ENCODE measurements around the gene CA12.

Gene CA12

DNA sequence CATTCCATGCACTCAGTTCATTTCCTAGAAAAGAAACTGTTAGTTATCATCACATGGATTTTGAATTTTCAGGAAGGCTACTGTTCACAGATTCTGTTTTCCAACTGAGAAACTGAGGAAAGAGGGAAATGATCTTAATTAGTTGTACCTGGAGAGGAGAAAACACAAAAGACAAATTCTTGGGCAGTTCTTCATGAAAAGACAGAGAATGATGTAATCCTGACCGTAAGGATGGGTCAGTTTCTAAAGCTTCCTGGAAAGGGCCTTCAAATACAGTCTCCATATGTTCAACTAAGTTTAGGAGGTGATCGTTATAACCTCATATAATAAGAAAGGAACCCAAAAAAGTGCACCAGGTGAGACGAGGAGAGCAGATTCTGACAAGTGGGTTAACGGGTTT is 44.6 kb downstream of the CA12 start:
- Histone ChIP-seq H3K79me1 (replicated peaks; ENCODE audit: low read length, poor library complexity, severe bottlenecking) (no peaks in the 10 kb centered on the region), H3K9ac (ENCODE audit: low read length) (no peak overlapping the region), H2BK120ac (ENCODE audit: low read depth, low read length) (no peak overlapping the region), H2BK5ac (ENCODE audit: low read depth, low read length, poor library complexity, severe bottlenecking) (no peak overlapping the region), H2AK5ac (ENCODE audit: low read length, severe bottlenecking) (no peak overlapping the region), H3K18ac (ENCODE audit: low read depth in 1 of 2, low read length in 2 of 2) (no peak overlapping the region), H4K8ac (ENCODE audit: low read length) (no peak overlapping the region), H3K4ac (ENCODE audit: low read depth in 1 of 2, low read length in 2 of 2) (no peak overlapping the region), H3K36me3 (ENCODE audit: control insufficient read depth in 1 of 2, insufficient read depth in 2 of 2, low read depth in 1 of 2, low read length in 2 of 2) (peaks cover 12 to 93% of the 10 kb centered on the region in 2 experiments), H3K4me3 (ENCODE audit: insufficient read depth in 1 of 2, low read depth in 1 of 2, low read length in 2 of 2) (no peak overlapping the region), H3K4me2 (ENCODE audit: low read length, poor library complexity, severe bottlenecking) (no peak overlapping the region), H3K27ac (ENCODE audit: low read length, poor library complexity, severe bottlenecking) (no peak overlapping the region), H3K9me3 (ENCODE audit: control insufficient read depth, low read length) (no peaks in the 10 kb centered on the region), H2BK12ac (ENCODE audit: low read length in 2 of 2) (no peak overlapping the region), H2BK15ac (ENCODE audit: low read depth, poor library complexity, severe bottlenecking) (no peak overlapping the region), H2AFZ (ENCODE audit: low read depth, low read length) (no peak overlapping the region), H3K27me3 (ENCODE audit: control insufficient read depth in 1 of 2, insufficient read depth in 1 of 2, low read length in 2 of 2) (no peaks in the 10 kb centered on the region), H3K14ac (ENCODE audit: low read length in 2 of 2) (no peak overlapping the region), H3K23ac (ENCODE audit: low read length in 2 of 2) (no peak overlapping the region), H4K91ac (ENCODE audit: low read length) (no peak overlapping the region), H3K4me1 (ENCODE audit: control insufficient read depth, insufficient read depth, low read depth, low read length) (peaks cover 30% of the 10 kb centered on the region)
- WGBS, result 88% methylated on average over 4 of the region's 4 CpGs
- no peak for DNase-seq

DNA sequence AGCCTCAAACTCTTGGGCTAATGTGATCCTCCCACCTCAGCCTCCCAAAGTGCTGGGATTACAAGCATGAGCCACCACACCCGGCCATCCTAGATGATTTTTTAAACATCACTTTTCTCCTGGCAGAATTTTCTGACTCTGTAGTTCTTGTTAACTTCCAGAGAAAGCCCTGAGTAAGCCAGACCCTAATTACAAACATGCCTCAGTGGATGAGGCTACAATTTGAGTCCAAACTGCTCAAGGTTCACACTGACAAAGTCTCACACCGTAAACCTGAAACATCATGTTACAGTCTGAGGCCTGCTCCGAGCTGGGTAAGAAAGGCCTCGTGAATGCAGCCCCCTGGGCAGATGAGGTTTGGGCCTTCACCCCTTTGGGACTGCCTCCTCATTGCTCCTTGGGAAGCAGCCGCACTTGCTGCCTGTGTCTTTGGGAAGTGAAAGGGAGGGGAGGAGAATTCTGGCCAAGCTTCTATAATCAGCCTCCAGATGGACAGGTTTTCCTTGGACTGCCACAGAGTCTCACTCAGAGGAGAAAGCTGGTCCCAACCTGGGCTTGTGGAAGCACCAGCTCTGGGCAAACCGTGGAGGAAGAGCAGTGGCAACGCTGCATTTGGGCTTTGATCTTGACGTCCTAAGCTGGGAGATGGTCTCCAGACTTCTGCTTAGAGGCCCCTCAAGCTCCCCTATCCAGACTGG is 46.0 kb downstream of the CA12 start:
- Histone ChIP-seq H3K27ac (ENCODE audit: low read length, poor library complexity, severe bottlenecking) (no peak overlapping the region), H4K91ac (ENCODE audit: low read length) (no peak overlapping the region), H2BK15ac (ENCODE audit: low read depth, poor library complexity, severe bottlenecking) (no peak overlapping the region), H3K18ac (ENCODE audit: low read depth in 1 of 2, low read length in 2 of 2) (no peak overlapping the region), H3K4me1 (ENCODE audit: control insufficient read depth, insufficient read depth, low read depth, low read length) (peaks cover 24% of the 10 kb centered on the region), H2BK120ac (ENCODE audit: low read depth, low read length) (no peak overlapping the region), H3K27me3 (ENCODE audit: control insufficient read depth in 1 of 2, insufficient read depth in 1 of 2, low read length in 2 of 2) (no peaks in the 10 kb centered on the region), H3K79me1 (replicated peaks; ENCODE audit: low read length, poor library complexity, severe bottlenecking) (no peaks in the 10 kb centered on the region), H3K9ac (ENCODE audit: low read length) (peak overlapping the region; percentile 57), H2AK5ac (ENCODE audit: low read length, severe bottlenecking) (peak overlapping the region; percentile 71), H3K36me3 (ENCODE audit: control insufficient read depth in 1 of 2, insufficient read depth in 2 of 2, low read depth in 1 of 2, low read length in 2 of 2) (peaks cover 12 to 93% of the 10 kb centered on the region in 2 experiments), H3K14ac (ENCODE audit: low read length in 2 of 2) (no peak overlapping the region), H3K4me3 (ENCODE audit: insufficient read depth in 1 of 2, low read depth in 1 of 2, low read length in 2 of 2) (no peak overlapping the region), H3K23ac (ENCODE audit: low read length in 2 of 2) (no peak overlapping the region), H3K4ac (ENCODE audit: low read depth in 1 of 2, low read length in 2 of 2) (no peak overlapping the region), H2BK5ac (ENCODE audit: low read depth, low read length, poor library complexity, severe bottlenecking) (no peak overlapping the region), H2AFZ (ENCODE audit: low read depth, low read length) (no peak overlapping the region), H4K8ac (ENCODE audit: low read length) (no peak overlapping the region), H2BK12ac (ENCODE audit: low read length in 2 of 2) (no peak overlapping the region), H3K9me3 (ENCODE audit: control insufficient read depth, low read length) (no peaks in the 10 kb centered on the region), H3K4me2 (ENCODE audit: low read length, poor library complexity, severe bottlenecking) (no peak overlapping the region)
- no peak for DNase-seq
- 86% methylated on average over 8 of the region's 8 CpGs for WGBS

DNA sequence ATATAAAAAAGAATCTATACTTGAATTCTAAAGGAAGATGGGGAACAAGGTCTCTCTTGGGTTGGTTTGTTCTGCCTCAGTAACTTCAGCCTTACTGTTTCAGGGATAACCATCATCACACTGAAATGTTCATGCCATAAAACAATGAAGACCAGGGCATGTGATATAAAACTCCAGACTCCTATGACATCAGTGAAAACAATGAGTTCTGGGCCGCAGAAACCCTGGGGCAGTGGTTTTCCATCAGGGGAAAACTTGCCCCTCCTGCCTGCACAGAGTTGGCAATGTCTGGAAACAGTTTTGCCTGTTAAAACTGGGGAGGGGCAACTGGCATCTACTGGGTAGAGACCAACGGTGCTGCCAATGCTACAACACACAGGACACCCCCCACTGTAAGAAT is 46.8 kb downstream of the CA12 start:
- Histone ChIP-seq H3K4me2 (ENCODE audit: low read length, poor library complexity, severe bottlenecking) (no peak overlapping the region), H3K27ac (ENCODE audit: low read length, poor library complexity, severe bottlenecking) (no peak overlapping the region), H2AFZ (ENCODE audit: low read depth, low read length) (no peak overlapping the region), H3K4ac (ENCODE audit: low read depth in 1 of 2, low read length in 2 of 2) (no peak overlapping the region), H3K36me3 (ENCODE audit: control insufficient read depth in 1 of 2, insufficient read depth in 2 of 2, low read depth in 1 of 2, low read length in 2 of 2) (peaks cover 8 to 93% of the 10 kb centered on the region in 2 experiments), H3K27me3 (ENCODE audit: control insufficient read depth in 1 of 2, insufficient read depth in 1 of 2, low read length in 2 of 2) (no peaks in the 10 kb centered on the region), H3K18ac (ENCODE audit: low read depth in 1 of 2, low read length in 2 of 2) (no peak overlapping the region), H4K91ac (ENCODE audit: low read length) (no peak overlapping the region), H3K4me3 (ENCODE audit: insufficient read depth in 1 of 2, low read depth in 1 of 2, low read length in 2 of 2) (no peak overlapping the region), H3K79me1 (replicated peaks; ENCODE audit: low read length, poor library complexity, severe bottlenecking) (no peaks in the 10 kb centered on the region), H4K8ac (ENCODE audit: low read length) (no peak overlapping the region), H2BK12ac (ENCODE audit: low read length in 2 of 2) (no peak overlapping the region), H3K23ac (ENCODE audit: low read length in 2 of 2) (no peak overlapping the region), H3K9ac (ENCODE audit: low read length) (peak overlapping the region; percentile 52), H2BK5ac (ENCODE audit: low read depth, low read length, poor library complexity, severe bottlenecking) (no peak overlapping the region), H3K14ac (ENCODE audit: low read length in 2 of 2) (no peak overlapping the region), H2BK120ac (ENCODE audit: low read depth, low read length) (no peak overlapping the region), H2AK5ac (ENCODE audit: low read length, severe bottlenecking) (peak overlapping the region; percentile 58), H3K9me3 (ENCODE audit: control insufficient read depth, low read length) (no peaks in the 10 kb centered on the region), H2BK15ac (ENCODE audit: low read depth, poor library complexity, severe bottlenecking) (no peak overlapping the region), H3K4me1 (ENCODE audit: control insufficient read depth, insufficient read depth, low read depth, low read length) (peaks cover 27% of the 10 kb centered on the region)
- no peak for DNase-seq
- 91% methylated on average over 2 of the region's 2 CpGs for WGBS

DNA sequence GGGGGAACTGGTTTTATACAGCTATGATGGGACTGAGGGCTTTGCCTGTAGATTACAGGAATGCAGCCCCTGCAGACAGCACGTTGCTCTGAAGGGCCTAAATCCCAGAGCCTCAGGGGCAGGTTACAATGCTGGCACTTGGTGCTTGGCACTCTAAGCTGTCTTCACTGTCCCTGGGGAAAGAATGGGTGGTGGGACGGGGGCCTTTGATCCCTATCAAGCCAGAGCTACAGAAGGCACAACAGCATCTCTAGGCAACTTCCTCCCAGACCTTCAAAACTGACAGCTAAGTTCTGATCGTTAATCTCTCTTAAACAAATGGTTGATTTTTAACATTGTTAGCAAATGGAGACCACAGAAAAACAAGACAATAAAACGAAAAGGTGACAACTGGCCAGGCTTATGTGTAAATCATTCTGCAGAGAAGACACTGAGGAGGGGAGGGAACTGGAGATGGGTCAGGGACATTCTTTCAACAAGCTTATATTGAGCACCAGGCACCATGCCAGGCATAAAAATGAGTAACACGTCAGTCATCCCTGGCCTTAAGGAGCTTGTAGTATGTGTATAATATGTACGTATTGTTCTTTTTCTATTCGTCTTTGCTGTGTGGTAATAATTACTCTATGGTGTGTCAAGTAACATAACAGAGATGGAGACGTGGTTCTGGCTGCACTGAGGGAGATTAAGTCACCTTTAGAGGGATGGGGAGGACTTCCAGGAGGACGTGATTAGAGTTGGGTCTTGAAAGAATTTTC is 49.1 kb downstream of the CA12 start:
- no peak overlapping the region for H3K4ac ChIP-seq (ENCODE audit: low read depth in 1 of 2, low read length in 2 of 2)
- H3K4me3 ChIP-seq (ENCODE audit: insufficient read depth in 1 of 2, low read depth in 1 of 2, low read length in 2 of 2), result no peak overlapping the region
- H3K79me1 ChIP-seq (replicated peaks; ENCODE audit: low read length, poor library complexity, severe bottlenecking), result no peaks in the 10 kb centered on the region
- no peak overlapping the region for H3K14ac ChIP-seq (ENCODE audit: low read length in 2 of 2)
- no peak overlapping the region for H3K27ac ChIP-seq (ENCODE audit: low read length, poor library complexity, severe bottlenecking)
- H4K8ac ChIP-seq (ENCODE audit: low read length), result no peak overlapping the region
- H2BK5ac ChIP-seq (ENCODE audit: low read depth, low read length, poor library complexity, severe bottlenecking), result no peak overlapping the region
- H2AFZ ChIP-seq (ENCODE audit: low read depth, low read length), result no peak overlapping the region
- H2AK5ac ChIP-seq (ENCODE audit: low read length, severe bottlenecking), result no peak overlapping the region
- H3K18ac ChIP-seq (ENCODE audit: low read depth in 1 of 2, low read length in 2 of 2), result peak overlapping the region in 1 of 2 experiments; percentile 18
- no peak overlapping the region for H3K9ac ChIP-seq (ENCODE audit: low read length)
- no peaks in the 10 kb centered on the region for H3K27me3 ChIP-seq (ENCODE audit: control insufficient read depth in 1 of 2, insufficient read depth in 1 of 2, low read length in 2 of 2)
- peaks cover 12% of the 10 kb centered on the region for H3K4me1 ChIP-seq (ENCODE audit: control insufficient read depth, insufficient read depth, low read depth, low read length)
- no peak overlapping the region for H2BK12ac ChIP-seq (ENCODE audit: low read length in 2 of 2)
- no peak overlapping the region for H2BK120ac ChIP-seq (ENCODE audit: low read depth, low read length)
- H3K36me3 ChIP-seq (ENCODE audit: control insufficient read depth in 1 of 2, insufficient read depth in 2 of 2, low read depth in 1 of 2, low read length in 2 of 2), result peaks cover 6 to 82% of the 10 kb centered on the region in 2 experiments
- H3K9me3 ChIP-seq (ENCODE audit: control insufficient read depth, low read length), result no peaks in the 10 kb centered on the region
- H3K23ac ChIP-seq (ENCODE audit: low read length in 2 of 2), result no peak overlapping the region
- H2BK15ac ChIP-seq (ENCODE audit: low read depth, poor library complexity, severe bottlenecking), result no peak overlapping the region
- H4K91ac ChIP-seq (ENCODE audit: low read length), result no peak overlapping the region
- peak; percentile 71 for DNase-seq
- no peak overlapping the region for H3K4me2 ChIP-seq (ENCODE audit: low read length, poor library complexity, severe bottlenecking)
- 34% methylated on average over 8 of the region's 9 CpGs for WGBS

All from mesenchymal stem cell (in vitro differentiated cells and primary cell).